Chondrocyte (in vitro differentiated cells): ENCODE measurements around the gene TPM1. TPM values are rescaled to one million over a fixed set of nuclear protein-coding genes. Genes with fewer than 3 reads are reported as not detected.

Experiments used
- DNase-seq: peaks from one replicate; pipeline ENCODE4 v3.0.0; 2021; ENCODE audit warnings: mixed read lengths, low spot score
- H3K27ac Mint-ChIP-seq: one replicate; pipeline ENCODE4 v1.8.0; 2021; ENCODE audit warnings: mild to moderate bottlenecking, moderate library complexity, mixed read lengths; ENCODE audit not compliant: unreplicated experiment
- H3K27me3 Mint-ChIP-seq: 2 replicates; pipeline ENCODE4 v1.8.0; 2021; ENCODE audit warnings: low read depth, mixed read lengths
- H3K36me3 Mint-ChIP-seq: 2 replicates; pipeline ENCODE4 v1.8.0; 2021; ENCODE audit warnings: low read depth, mixed read lengths
- H3K4me1 Mint-ChIP-seq: 2 replicates; pipeline ENCODE4 v1.8.0; 2021; ENCODE audit warnings: low read depth, mild to moderate bottlenecking, mixed read lengths
- H3K4me3 Mint-ChIP-seq: one replicate; pipeline ENCODE4 v1.8.0; 2021; ENCODE audit warnings: mild to moderate bottlenecking, moderate library complexity, mixed read lengths; ENCODE audit not compliant: unreplicated experiment
- H3K9me3 Mint-ChIP-seq: 2 replicates; pipeline ENCODE4 v1.8.0; 2021; ENCODE audit warnings: low read depth, mixed read lengths
- CTCF ChIP-seq: fragments of 200-600 bp; sonication (generic); IDR thresholded peaks from 2 replicates; pipeline ENCODE4 v1.5.0; 2021; ENCODE audit warnings: antibody characterized with exemption, mild to moderate bottlenecking, moderate library complexity
- total RNA-seq: library from RNA; stranded (reverse); gene quantifications from 3 replicates; pipeline ENCODE4 v1.2.1, GENCODE V29; 2021

Gene TPM1
- total RNA-seq, 1 donor from 2014 or later: 2,332 TPM

DNA sequence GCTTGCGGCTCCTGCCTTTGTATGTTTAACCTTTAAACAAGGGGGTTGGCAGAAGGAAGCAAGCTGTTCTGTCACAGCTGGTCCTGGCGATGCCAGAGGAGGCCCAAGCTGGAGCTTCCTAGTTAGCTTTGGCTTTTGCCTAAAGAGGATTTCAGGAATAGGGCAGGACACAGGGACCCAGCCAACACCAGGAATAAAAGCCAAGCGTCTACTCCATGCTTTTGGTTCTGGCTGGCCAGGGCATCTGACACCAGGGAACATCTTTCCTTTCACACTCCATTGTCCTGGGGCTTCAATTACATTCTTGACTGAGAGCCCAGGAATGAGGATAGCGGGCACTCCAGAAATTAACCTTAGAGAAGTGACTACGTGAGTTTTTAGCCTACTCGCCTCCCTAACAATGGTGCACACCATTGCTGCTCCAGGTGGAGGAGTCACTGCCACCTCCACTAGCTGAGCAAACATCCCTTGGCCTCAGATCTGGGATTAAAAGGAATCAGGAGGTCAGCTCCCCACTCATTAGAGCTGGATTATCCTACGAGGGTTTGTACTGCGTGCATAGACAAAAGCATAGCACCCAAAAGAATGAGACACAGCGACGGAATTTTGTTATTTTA, 38.2 kb downstream of the TPM1 start:
- H3K36me3 Mint-ChIP-seq: no peaks in the 10 kb centered on the region
- DNase-seq: no peak
- H3K27ac Mint-ChIP-seq: no peak overlapping the region
- H3K4me3 Mint-ChIP-seq: no peak overlapping the region
- H3K9me3 Mint-ChIP-seq: no peaks in the 10 kb centered on the region
- no peak for TF ChIP-seq CTCF
- no peaks in the 10 kb centered on the region for H3K27me3 Mint-ChIP-seq
- peaks cover 29% of the 10 kb centered on the region for H3K4me1 Mint-ChIP-seq

GRCh38 chr15:63082366-63082765, 39.8 kb downstream of the TPM1 start:
- H3K4me1 Mint-ChIP-seq: peaks cover 36% of the 10 kb centered on the region

GRCh38 chr15:63083044-63083443, 40.5 kb downstream of the TPM1 start:
- peaks cover 31% of the 10 kb centered on the region for H3K4me1 Mint-ChIP-seq
- H3K9me3 Mint-ChIP-seq: no peaks in the 10 kb centered on the region
- no peak for TF ChIP-seq CTCF
- H3K4me3 Mint-ChIP-seq: no peak overlapping the region
- no peaks in the 10 kb centered on the region for H3K36me3 Mint-ChIP-seq
- H3K27me3 Mint-ChIP-seq: no peaks in the 10 kb centered on the region
- no peak overlapping the region for H3K27ac Mint-ChIP-seq
- DNase-seq: no peak

More at GRCh38 chr15:63082366-63082765, 39.8 kb downstream of the TPM1 start:
- H3K27me3 Mint-ChIP-seq: no peaks in the 10 kb centered on the region
- no peak overlapping the region for H3K4me3 Mint-ChIP-seq
- no peaks in the 10 kb centered on the region for H3K36me3 Mint-ChIP-seq
- H3K27ac Mint-ChIP-seq: no peak overlapping the region
- no peak for TF ChIP-seq CTCF
- no peak for DNase-seq
- H3K9me3 Mint-ChIP-seq: no peaks in the 10 kb centered on the region

GRCh38 chr15:63083541-63083940, 41.0 kb downstream of the TPM1 start:
- peaks cover 29% of the 10 kb centered on the region for H3K4me1 Mint-ChIP-seq

GRCh38 chr15:63084806-63085205, 42.3 kb downstream of the TPM1 start:
- H3K36me3 Mint-ChIP-seq: no peaks in the 10 kb centered on the region
- DNase-seq: no peak
- no peaks in the 10 kb centered on the region for H3K9me3 Mint-ChIP-seq
- no peaks in the 10 kb centered on the region for H3K27me3 Mint-ChIP-seq
- TF ChIP-seq CTCF: no peak
- peaks cover 30% of the 10 kb centered on the region for H3K4me1 Mint-ChIP-seq
- H3K27ac Mint-ChIP-seq: no peak overlapping the region
- no peak overlapping the region for H3K4me3 Mint-ChIP-seq

More at GRCh38 chr15:63083541-63083940, 41.0 kb downstream of the TPM1 start:
- DNase-seq: no peak
- TF ChIP-seq CTCF: no peak
- Mint-ChIP-seq H3K9me3 (no peaks in the 10 kb centered on the region), H3K4me3 (no peak overlapping the region), H3K36me3 (no peaks in the 10 kb centered on the region), H3K27me3 (no peaks in the 10 kb centered on the region), H3K27ac (no peak overlapping the region)
